Esophagus mucosa (tissue), 1 donor: Measurements from ENCODE around the gene EMP1. TPM values are rescaled to one million over a fixed set of nuclear protein-coding genes. Genes with fewer than 3 reads are reported as not detected.

ENCODE experiments used
- ATAC-seq: fragments of 200-7000 bp; cut with Tn5 transposase; one replicate; pipeline ENCODE4 v1.9.1; 2020
- total RNA-seq: library from RNA; stranded (reverse); gene quantifications from one replicate; pipeline ENCODE4 v1.2.4, GENCODE V29; 2023
- donor health status: DM: yes; HTN: yes; CAD: no.

Gene EMP1
- total RNA-seq, 1 donor from 2014 or later, result 1,972 TPM

- no peak for ATAC-seq
Observed at GRCh38 chr12:13223941-13224340, 27.4 kb downstream of the EMP1 start.

- ATAC-seq, result no peak
Observed at GRCh38 chr12:13227191-13227590, 30.7 kb downstream of the EMP1 start.

DNA sequence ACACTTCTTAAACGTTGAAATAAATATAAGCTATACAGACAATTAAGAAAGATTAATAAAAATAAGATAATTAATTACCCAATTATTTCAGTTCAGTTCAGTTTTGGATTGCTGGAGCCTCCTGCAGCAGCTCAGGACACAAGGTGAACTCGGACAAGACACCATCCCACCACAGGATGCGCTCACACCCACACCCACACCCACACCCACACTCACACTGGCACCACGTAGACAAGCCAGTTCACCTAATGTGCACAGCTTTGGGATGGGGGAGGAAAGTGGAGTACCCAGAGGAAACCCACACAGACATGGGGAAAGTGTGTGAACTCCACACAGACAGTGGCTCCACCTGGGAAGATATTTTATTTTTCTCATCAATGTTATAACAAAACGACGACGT is 32.1 kb downstream of the EMP1 start:
- ATAC-seq, result peak; percentile 16

DNA sequence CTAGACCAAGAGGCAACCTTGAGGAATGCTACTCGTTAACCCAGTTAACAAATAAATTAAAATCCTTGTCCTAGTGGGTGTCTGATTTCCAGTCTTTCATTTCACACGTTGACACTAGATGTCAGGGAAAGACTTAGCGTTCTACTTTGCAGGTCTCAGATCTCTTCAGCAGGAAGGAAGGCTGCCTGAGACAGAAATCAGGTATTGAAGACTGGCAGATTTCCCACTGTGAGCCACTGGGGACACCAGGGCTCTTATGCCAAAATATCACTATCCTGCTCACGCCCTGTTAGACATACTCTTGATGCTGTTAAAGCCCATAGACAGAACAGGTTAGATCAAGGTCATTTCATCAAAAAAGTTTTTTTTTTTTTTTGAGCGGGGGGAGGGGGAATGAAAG is 33.0 kb downstream of the EMP1 start:
- ATAC-seq, result no peak

DNA sequence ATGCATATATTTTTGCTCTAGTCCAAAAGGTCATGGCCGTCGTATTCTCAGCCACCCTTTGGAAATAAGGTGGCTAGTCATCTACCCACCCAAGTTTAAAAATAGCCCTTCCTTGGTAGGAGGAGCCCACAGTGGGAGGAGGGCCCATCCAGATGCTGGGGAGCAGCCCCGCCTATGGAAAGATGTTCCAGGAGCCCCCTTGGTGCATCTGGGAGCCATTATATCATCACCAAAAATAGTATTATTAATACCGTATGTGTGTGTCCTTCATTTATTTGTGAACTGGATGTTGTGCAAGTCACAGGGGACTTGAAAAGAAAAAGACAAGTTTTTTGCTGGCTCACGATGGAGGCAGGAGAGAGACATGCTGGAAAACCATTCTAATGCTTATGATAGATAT is 34.0 kb downstream of the EMP1 start:
- no peak for ATAC-seq

- ATAC-seq, result peak; percentile 65
Observed at GRCh38 chr12:13233830-13234641, 37.5 kb downstream of the EMP1 start.

DNA sequence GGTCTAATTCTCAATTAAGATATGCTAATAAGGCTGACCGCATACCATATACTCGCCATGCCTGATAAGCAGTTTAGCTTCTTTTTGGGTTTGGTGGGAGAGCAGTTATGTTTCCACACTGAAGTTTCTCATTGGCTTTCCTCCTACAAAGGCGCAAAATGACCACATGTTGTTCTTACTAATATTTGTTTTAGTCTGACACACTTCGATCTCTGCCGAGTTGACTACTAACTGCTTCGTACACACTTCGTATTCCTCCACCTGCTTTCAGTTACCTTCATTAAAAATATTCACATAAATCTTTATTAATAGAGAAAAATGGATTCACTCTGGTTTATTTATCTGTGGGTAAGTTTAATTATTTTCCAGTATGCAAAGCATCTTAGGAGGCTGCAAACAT is 41.7 kb downstream of the EMP1 start:
- no peak for ATAC-seq

GRCh38 chr12:13241833-13242488 is 45.4 kb downstream of the EMP1 start:
- ATAC-seq, result peak; percentile 75

DNA sequence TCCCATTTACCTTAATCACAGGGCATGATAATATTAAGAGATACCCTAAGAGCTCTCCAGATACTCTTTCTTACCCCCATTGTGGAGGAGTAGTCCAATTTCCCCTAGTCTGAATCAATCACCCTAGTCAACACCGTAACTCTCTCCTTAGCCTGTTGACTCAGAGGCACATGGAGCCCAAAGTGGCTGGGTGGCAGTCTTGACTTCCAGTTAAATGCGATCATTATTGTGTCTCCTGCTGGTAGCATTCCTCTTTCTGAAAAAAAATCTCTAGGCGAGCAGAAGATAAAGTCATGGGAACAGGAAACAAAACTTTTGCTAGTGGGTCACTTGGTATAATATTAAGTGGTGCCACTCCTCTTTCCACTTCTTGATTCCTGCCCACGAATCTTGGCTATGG is 46.4 kb downstream of the EMP1 start:
- ATAC-seq, result no peak

GRCh38 chr12:13243516-13244070 is 47.1 kb downstream of the EMP1 start:
- no peak for ATAC-seq

DNA sequence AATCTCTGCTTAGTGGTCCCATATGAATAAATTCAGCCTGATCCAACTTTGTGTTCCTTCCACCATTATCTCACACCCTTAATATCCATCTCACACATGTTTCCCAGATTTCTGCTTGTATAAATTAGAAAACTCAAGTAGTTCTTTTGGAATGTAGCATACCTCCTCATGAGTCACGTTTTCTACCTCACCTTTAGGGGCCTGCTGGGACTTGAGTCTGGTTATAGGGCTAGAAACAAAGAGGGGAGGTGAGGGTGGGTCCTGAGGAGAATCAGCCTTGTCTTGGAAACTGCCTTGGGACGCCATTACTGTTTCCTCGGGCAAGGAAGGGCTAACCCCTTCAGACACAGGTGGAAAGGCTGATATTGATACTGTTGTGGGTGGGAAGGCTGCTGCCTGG is 51.1 kb downstream of the EMP1 start:
- no peak for ATAC-seq

GRCh38 chr12:13248964-13249363 is 52.4 kb downstream of the EMP1 start:
- no peak for ATAC-seq

DNA sequence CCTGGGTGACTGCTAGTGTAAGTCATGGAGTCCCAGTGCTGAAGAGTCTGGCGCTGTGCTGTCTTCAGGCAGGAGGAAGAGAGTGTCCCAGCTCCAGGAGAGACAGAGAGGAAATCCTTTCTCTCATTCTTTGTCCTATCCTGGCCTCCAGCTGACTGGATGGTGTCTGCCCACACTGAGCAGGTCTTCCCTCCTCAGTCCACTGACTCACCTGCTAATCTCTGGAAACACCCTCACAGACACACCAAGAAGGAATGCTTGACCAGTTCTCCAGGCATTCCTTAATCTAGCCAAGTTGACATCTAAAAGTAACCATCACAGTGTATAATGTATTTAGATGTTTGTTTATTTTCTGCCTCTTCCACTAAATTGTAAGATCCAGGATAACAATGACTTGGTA is 53.9 kb downstream of the EMP1 start:
- peak; percentile 81 for ATAC-seq

GRCh38 chr12:13251521-13251920 is 55.0 kb downstream of the EMP1 start:
- ATAC-seq, result no peak

DNA sequence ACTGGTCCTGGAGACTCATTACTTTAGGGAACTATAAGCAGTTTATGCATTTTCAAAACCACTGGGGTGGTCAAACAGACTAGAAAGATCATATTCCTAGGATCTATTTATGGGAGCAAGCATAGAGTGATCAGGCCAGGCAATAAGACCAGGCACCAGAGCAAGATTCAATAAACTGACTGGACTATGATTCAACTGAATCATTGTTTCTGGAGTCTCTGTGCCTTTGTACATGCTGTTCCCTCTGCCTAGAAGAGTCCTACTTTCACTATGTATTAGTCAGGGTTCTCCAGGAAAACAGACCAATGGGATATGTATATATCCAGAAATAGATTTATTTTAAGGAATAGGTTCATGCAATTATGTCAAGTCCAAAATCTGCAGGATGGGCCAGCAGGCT is 55.5 kb downstream of the EMP1 start:
- ATAC-seq, result no peak

DNA sequence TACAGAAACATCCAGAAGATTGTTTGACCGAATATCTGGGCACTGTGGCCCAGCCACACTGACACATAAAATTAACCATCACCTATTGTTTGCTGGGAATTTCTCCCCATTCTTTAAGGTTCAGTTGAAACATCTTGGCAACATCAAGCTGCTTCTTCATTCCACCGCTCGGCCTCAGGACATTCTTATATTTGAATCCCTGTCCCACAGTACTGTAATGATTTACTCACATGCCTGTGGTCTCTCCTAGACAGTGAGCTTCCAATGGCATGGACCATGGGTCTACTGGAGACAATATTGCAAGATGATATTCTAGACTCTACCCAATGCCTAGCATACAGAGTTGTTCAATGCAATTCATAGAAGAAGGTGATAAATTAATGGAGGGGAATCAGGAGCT is 56.1 kb downstream of the EMP1 start:
- no peak for ATAC-seq

- ATAC-seq, result no peak
Observed at GRCh38 chr12:13253966-13254760, 57.6 kb downstream of the EMP1 start.

- peak; percentile 98 for ATAC-seq
Observed at GRCh38 chr12:13255792-13256691, 59.5 kb downstream of the EMP1 start.

DNA sequence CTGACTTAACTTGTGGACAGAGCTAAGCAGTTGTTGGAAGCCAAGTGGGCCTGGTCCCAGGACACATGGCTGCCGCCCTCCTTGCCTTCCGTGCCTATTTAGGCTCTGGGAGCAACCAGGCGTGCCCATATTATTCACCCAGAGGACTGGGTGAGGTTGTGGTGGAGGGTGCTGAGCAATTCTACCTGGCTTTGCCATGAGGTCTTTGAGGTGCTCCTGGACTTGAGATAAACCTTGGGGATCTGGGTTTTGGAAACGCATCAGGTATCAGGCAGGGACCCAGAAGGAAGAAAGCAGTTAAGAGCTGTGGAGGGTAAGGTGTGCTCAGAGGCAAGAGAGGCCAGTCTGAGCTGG is 60.1 kb downstream of the EMP1 start:
- ATAC-seq, result no peak

GRCh38 chr12:13257356-13257875 is 60.9 kb downstream of the EMP1 start:
- ATAC-seq, result no peak

- no peak for ATAC-seq
Observed at GRCh38 chr12:13258197-13258596, 61.7 kb downstream of the EMP1 start.

DNA sequence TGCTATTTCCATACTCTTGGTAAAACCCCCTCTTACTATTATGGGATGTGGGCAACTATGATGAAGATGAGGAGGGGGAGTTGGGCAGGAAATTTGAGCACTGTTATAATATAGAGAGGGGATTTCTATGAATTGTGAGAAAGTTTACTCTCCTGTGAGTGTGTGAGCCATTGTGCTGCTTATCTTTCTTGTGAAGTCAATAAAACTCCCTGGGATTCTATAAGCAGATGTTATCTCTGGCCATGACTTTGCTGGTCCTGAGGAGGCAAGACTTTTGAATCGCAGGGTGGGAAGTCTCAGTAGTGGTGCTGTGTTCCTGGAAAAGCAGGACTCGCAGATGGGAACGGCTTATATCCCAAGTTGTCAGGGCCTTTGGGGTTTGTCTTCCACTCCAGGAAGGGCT is 62.2 kb downstream of the EMP1 start:
- no peak for ATAC-seq
